Lower lobe of right lung (tissue), 2 donors: ENCODE results near the gene DUSP3. TPM values are rescaled to one million over a fixed set of nuclear protein-coding genes. Genes with fewer than 3 reads are reported as not detected.
A peak's percentile ranks its signal among the peaks of the same experiment; 100 is the strongest.

Experiments
- ATAC-seq, 2 donors: fragments of 200-7000 bp; cut with Tn5 transposase; one replicate each; pipeline ENCODE4 v1.9.1; 2020 to 2022; ENCODE audit warnings: mild to moderate bottlenecking in 2 of 2, moderate library complexity in 2 of 2
- DNase-seq: peaks from one replicate; pipeline ENCODE4 v3.0.0-alpha.2; 2020
- H3K27ac ChIP-seq: fragments of 200-600 bp; one replicate; pipeline ENCODE4 v1.8.0; 2022
- H3K27me3 ChIP-seq: fragments of 200-600 bp; one replicate; pipeline ENCODE4 v1.8.0; 2022; ENCODE audit warnings: low read depth
- H3K36me3 ChIP-seq: fragments of 200-600 bp; one replicate; pipeline ENCODE4 v1.8.0; 2022; ENCODE audit warnings: mild to moderate bottlenecking
- H3K4me1 ChIP-seq: fragments of 200-600 bp; one replicate; pipeline ENCODE4 v1.8.0; 2022
- H3K4me3 ChIP-seq: fragments of 200-600 bp; one replicate; pipeline ENCODE4 v1.8.0; 2022; ENCODE audit warnings: mild to moderate bottlenecking
- H3K9me3 ChIP-seq: fragments of 200-600 bp; one replicate; pipeline ENCODE4 v1.8.0; 2022
- CTCF ChIP-seq: fragments of 200-600 bp; IDR thresholded peaks from one replicate; pipeline ENCODE4 v1.8.0; 2022; ENCODE audit warnings: antibody characterized with exemption, mild to moderate bottlenecking
- intact Hi-C: fragments of 100-400 bp; cut with DNase I; formaldehyde crosslinking; loops from one replicate; pipeline ENCODE4 v1.11.0; 2022
- total RNA-seq: library from RNA; stranded (reverse); fragmentation: NEBNext Ultra II Directional; extraction: Animal tissue kit (Norgen Biotek cat#: 25700); gene quantifications from one replicate; pipeline ENCODE4 v1.2.1, GENCODE V29; 2021
- donor health status: DM: no; HTN: yes; CAD: no; lungs with severe emphysema.

The DUSP3 gene
- total RNA-seq, 1 donor from 2014 or later = 92.9 TPM

GRCh38 chr17:43756201-43756600 is 22.6 kb downstream of the DUSP3 start:
- DNase-seq = no peak
- Histone ChIP-seq H3K27me3 (peaks cover 38% of the 10 kb centered on the region), H3K9me3 (no peaks in the 10 kb centered on the region), H3K36me3 (no peaks in the 10 kb centered on the region), H3K4me3 (no peak overlapping the region), H3K4me1 (peaks cover 19% of the 10 kb centered on the region), H3K27ac (no peak overlapping the region)
- no peak for ATAC-seq
- TF ChIP-seq CTCF = no peak
- intact Hi-C loops = no loop called here

- no peak for TF ChIP-seq CTCF
- peak overlapping the region; percentile 25 for H3K4me3 ChIP-seq
- H3K9me3 ChIP-seq = no peaks in the 10 kb centered on the region
- intact Hi-C loops = no loop called here
- no peak for DNase-seq
- peaks cover 19% of the 10 kb centered on the region for H3K4me1 ChIP-seq
- peaks cover 42% of the 10 kb centered on the region for H3K27me3 ChIP-seq
- no peaks in the 10 kb centered on the region for H3K36me3 ChIP-seq
- no peak for ATAC-seq
- H3K27ac ChIP-seq = no peak overlapping the region
These were observed 23.3 kb downstream of the DUSP3 start for GRCh38 chr17:43755389-43755875.

- peaks cover 44% of the 10 kb centered on the region for H3K27me3 ChIP-seq
- peak overlapping the region; percentile 25 for H3K4me3 ChIP-seq
- no peak overlapping the region for H3K27ac ChIP-seq
- intact Hi-C loops = no loop called here
- no peaks in the 10 kb centered on the region for H3K9me3 ChIP-seq
- TF ChIP-seq CTCF = no peak
- peaks cover 19% of the 10 kb centered on the region for H3K4me1 ChIP-seq
- ATAC-seq (no peak), DNase-seq (no peak)
- H3K36me3 ChIP-seq = no peaks in the 10 kb centered on the region
These were observed 23.8 kb downstream of the DUSP3 start for GRCh38 chr17:43754947-43755346.

GRCh38 chr17:43753493-43754129 is 25.2 kb downstream of the DUSP3 start:
- intact Hi-C loops = no loop called here
- H3K9me3 ChIP-seq = no peaks in the 10 kb centered on the region
- H3K27ac ChIP-seq = no peak overlapping the region

GRCh38 chr17:43750153-43750552 is 28.6 kb downstream of the DUSP3 start:
- Histone ChIP-seq H3K9me3 (no peaks in the 10 kb centered on the region), H3K27ac (no peak overlapping the region), H3K4me1 (peaks cover 26% of the 10 kb centered on the region), H3K27me3 (peaks cover 16% of the 10 kb centered on the region), H3K4me3 (no peak overlapping the region), H3K36me3 (no peaks in the 10 kb centered on the region)
- DNase-seq (no peak), ATAC-seq (no peak)
- TF ChIP-seq CTCF = no peak
- intact Hi-C loops = no loop called here

More at GRCh38 chr17:43753493-43754129, 25.2 kb downstream of the DUSP3 start:
- TF ChIP-seq CTCF = no peak
- no peak for DNase-seq
- no peak for ATAC-seq
- H3K4me1 ChIP-seq = peaks cover 19% of the 10 kb centered on the region
- H3K27me3 ChIP-seq = peaks cover 42% of the 10 kb centered on the region
- no peaks in the 10 kb centered on the region for H3K36me3 ChIP-seq
- no peak overlapping the region for H3K4me3 ChIP-seq
